VCaP (cell line): ENCODE measurements around the gene CRYBG1.

ENCODE experiments used
- H3K27ac ChIP-seq: fragments of 450-650 bp; 2 replicates; pipeline ENCODE4 v1.5.1; 2017
- TF ChIP-seq, protein P1 (sequence below): fragments of 450-650 bp; conservative IDR thresholded peaks from 2 replicates; pipeline ENCODE4 v1.5.1; 2017; ENCODE audit warnings: mild to moderate bottlenecking, moderate library complexity

CRYBG1 gene

DNA sequence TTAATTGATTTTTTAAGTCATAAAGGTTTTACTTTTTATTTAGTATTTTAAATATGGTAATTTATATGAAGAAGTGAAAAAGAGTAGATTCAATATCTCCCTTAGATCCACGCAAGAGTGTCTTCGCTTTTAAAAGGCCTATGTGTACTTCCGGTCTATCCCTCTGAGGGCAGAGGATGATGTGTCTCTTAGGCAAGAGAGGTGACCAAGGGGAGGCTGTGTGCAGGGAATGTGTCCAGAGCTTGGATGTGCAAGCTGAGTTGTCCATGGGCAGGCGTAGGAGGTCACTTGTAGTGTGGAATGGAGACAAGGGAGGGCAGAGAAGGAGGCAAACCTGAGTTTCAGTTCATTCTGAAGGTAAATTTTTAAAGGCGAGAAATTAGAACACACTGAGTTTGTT is 113.9 kb downstream of the CRYBG1 start:
- H3K27ac ChIP-seq: no peak overlapping the region
- TF ChIP-seq, protein P1, sequence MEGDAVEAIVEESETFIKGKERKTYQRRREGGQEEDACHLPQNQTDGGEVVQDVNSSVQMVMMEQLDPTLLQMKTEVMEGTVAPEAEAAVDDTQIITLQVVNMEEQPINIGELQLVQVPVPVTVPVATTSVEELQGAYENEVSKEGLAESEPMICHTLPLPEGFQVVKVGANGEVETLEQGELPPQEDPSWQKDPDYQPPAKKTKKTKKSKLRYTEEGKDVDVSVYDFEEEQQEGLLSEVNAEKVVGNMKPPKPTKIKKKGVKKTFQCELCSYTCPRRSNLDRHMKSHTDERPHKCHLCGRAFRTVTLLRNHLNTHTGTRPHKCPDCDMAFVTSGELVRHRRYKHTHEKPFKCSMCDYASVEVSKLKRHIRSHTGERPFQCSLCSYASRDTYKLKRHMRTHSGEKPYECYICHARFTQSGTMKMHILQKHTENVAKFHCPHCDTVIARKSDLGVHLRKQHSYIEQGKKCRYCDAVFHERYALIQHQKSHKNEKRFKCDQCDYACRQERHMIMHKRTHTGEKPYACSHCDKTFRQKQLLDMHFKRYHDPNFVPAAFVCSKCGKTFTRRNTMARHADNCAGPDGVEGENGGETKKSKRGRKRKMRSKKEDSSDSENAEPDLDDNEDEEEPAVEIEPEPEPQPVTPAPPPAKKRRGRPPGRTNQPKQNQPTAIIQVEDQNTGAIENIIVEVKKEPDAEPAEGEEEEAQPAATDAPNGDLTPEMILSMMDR: no peak

DNA sequence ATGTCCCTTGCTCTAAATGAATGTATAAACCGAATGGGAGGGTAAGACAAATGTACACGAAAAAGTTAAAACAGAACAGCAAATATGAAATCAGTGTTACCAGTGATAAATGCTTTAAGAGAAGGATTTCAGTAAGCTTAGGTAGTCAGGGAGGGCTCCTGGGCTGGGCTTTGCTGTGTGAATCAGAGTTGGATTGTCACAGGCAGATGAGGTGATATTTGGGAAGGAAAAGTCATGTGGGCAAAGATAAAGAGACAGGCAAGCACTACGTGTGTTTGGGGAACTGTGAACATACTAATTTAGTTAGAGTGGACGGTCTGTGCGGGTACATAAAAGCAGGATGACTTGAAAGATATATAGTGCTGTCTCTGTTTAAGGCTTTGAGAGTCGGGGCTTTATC is 114.8 kb downstream of the CRYBG1 start:
- TF ChIP-seq, protein P1: no peak
- H3K27ac ChIP-seq: no peak overlapping the region

DNA sequence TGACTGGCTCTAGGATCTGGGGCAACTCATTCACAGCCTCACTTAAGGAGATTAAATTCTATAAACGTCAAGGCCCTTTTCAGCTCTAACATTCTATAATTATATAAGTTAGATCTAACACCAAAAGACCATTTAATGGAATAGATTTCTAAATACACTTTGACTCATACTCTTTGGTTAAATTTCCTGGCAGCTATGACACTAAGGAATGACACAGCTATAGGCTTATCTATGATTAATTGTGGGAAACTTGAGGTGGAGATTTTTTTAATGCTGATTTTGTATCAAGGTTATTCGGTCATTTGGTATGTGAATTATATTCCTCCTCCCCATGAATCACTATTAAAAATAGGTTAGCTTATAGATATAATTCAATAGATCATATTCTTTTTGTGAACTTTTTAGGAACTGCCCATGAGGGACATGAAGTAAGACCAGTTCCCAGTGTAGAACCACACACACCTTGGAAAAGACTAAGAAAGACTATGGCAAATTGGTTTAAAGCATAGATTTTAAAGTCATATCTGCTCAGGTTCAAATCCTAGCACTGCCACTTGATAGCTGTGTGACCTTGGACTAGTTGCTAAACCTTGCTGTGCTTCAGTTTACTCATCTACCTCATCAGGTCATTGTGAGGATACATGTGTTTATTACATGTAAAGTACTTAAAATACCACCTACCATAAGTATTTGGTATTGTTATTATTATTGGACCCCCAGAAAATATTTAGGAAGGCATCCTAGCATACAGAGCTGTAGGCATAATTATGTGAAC is 116.0 kb downstream of the CRYBG1 start:
- no peak overlapping the region for H3K27ac ChIP-seq
- TF ChIP-seq, protein P1: no peak

DNA sequence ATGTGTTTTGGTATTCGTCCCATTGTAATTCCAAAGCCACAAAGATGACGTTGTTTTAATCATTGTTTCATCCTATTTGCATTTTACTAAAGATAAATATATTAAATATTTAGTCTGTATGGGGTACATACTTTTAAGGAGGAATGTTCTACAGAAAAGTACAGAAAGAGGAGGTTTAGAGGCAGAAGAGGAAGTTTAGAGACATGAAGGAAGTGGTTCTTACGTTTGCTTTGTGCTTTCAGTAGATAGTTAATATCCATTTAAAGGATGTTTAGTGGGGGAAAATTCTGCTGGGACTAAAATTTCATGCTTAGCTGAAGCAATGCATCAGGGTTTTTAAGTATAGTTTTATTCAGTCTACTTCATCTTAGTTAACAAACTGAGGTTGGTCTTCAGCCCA is 116.6 kb downstream of the CRYBG1 start:
- H3K27ac ChIP-seq: no peak overlapping the region
- TF ChIP-seq, protein P1: no peak

DNA sequence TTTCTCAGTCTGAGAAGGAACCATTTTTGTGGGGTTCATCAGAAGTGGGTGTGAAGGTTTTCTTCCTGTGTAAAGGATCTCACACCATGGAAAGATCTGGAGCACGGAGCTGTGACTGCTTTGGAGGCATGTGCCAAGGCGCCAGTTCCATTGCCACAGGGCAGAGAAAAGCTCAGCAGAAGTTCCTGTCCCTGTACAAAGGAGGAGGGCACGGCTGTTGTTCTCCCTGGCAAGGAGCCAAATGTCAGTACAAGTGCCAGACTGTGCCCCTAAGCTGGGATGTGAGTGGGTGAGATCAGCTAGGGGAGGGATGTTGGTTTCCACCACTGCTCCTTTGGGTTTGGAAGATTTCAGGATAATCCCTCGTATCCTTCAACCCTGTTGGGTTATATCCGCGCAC is 117.3 kb downstream of the CRYBG1 start:
- TF ChIP-seq, protein P1: no peak
- peak overlapping the region; percentile 14; the same call in 1 of the 2 replicates for H3K27ac ChIP-seq

GRCh38 chr6:106486236-106486635 is 125.7 kb downstream of the CRYBG1 start:
- TF ChIP-seq, protein P1: no peak
- H3K27ac ChIP-seq: no peak overlapping the region

- H3K27ac ChIP-seq: no peak overlapping the region
- TF ChIP-seq, protein P1: no peak
These were observed 128.2 kb downstream of the CRYBG1 start for GRCh38 chr6:106488494-106489370.
